Loucy (cell line): Measurements from ENCODE around the gene RAB31.

Experiments used
- H2AFZ ChIP-seq: fragments of 200-600 bp; sonication (generic); 2 replicates; pipeline ENCODE4 v1.6.0; 2016; ENCODE audit warnings: antibody characterized with exemption, mild to moderate bottlenecking, low read length, moderate library complexity
- H3F3A ChIP-seq: fragments of 200-600 bp; 2 replicates; pipeline ENCODE4 v1.6.0; 2016; ENCODE audit warnings: antibody characterized with exemption, low read depth, mild to moderate bottlenecking
- H3K27me3 ChIP-seq: fragments of 200-600 bp; sonication (generic); 2 replicates; pipeline ENCODE4 v1.6.1; 2014; ENCODE audit warnings: low read length, mild to moderate bottlenecking; ENCODE audit not compliant: insufficient read depth, poor library complexity, severe bottlenecking
- H3K36me3 ChIP-seq: fragments of 200-600 bp; sonication (generic); 2 replicates; pipeline ENCODE4 v1.6.1; 2016; ENCODE audit warnings: low read length; ENCODE audit not compliant: insufficient read depth
- H3K4me1 ChIP-seq: fragments of 200-600 bp; sonication (generic); 2 replicates; pipeline ENCODE4 v1.5.1; 2014; ENCODE audit warnings: low read length, mild to moderate bottlenecking; ENCODE audit not compliant: insufficient read depth, poor library complexity, severe bottlenecking
- H3K4me2 ChIP-seq: fragments of 200-600 bp; sonication (generic); 2 replicates; pipeline ENCODE4 v1.6.0; 2014; ENCODE audit warnings: antibody characterized with exemption, low read length, low read depth, mild to moderate bottlenecking; ENCODE audit not compliant: poor library complexity, severe bottlenecking
- H3K4me3 ChIP-seq: fragments of 200-600 bp; sonication (generic); 2 replicates; pipeline ENCODE4 v1.5.1; 2014; ENCODE audit warnings: low read length, mild to moderate bottlenecking, mixed read lengths; ENCODE audit not compliant: poor library complexity, severe bottlenecking
- H3K79me2 ChIP-seq: fragments of 200-600 bp; sonication (generic); 2 replicates; pipeline ENCODE4 v1.6.1; 2014; ENCODE audit warnings: low read length; ENCODE audit not compliant: insufficient read depth
- H3K9ac ChIP-seq: fragments of 200-600 bp; sonication (generic); 2 replicates; pipeline ENCODE4 v1.6.0; 2014; ENCODE audit warnings: mild to moderate bottlenecking, low read depth, low read length, moderate library complexity; ENCODE audit not compliant: poor library complexity, severe bottlenecking
- H3K9me2 ChIP-seq: fragments of 200-600 bp; sonication (generic); replicated peaks from 2 replicates; pipeline ENCODE4 v1.6.1; 2016; ENCODE audit warnings: low read depth, low read length, mixed read lengths
- H3K9me3 ChIP-seq: fragments of 200-600 bp; sonication (generic); 2 replicates; pipeline ENCODE4 v1.6.1; 2014; ENCODE audit warnings: mild to moderate bottlenecking, antibody characterized with exemption, low read length, low read depth; ENCODE audit not compliant: insufficient read depth
- H4K20me1 ChIP-seq: fragments of 200-600 bp; sonication (generic); 2 replicates; pipeline ENCODE4 v1.6.0; 2014; ENCODE audit warnings: antibody characterized with exemption, low read length, mild to moderate bottlenecking; ENCODE audit not compliant: insufficient read depth, poor library complexity, severe bottlenecking
- EZH2phosphoT487 ChIP-seq: fragments of 200-600 bp; IDR thresholded peaks from 2 replicates; pipeline ENCODE4 v1.6.1; 2018; ENCODE audit warnings: antibody characterized with exemption, mild to moderate bottlenecking, moderate library complexity, borderline replicate concordance
- TF ChIP-seq, protein P1 (sequence below): fragments of 200-600 bp; sonication (generic); conservative IDR thresholded peaks from 2 replicates; pipeline ENCODE4 v1.5.1; 2014; ENCODE audit warnings: mild to moderate bottlenecking, antibody characterized with exemption, low read length

RAB31 gene

DNA sequence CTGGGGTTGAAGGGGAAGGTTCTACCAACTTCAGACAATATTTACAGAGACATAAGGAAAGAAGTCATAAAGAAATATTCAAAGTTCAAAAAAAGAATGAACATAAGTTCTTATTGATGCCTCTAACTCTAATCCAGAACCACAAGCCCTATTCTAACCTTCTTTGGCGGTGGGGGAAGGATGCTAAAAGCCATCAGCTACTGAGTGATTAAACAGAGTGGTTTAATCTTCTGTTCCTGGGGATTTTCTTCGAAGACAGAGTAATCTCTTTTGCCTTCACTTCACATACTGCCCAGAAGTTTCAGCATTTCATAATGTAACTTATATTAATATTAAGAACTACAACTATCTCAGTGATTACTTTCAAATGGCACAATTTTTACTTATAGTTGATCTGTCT is 126.5 kb downstream of the RAB31 start:
- no peaks in the 10 kb centered on the region for H3K79me2 ChIP-seq
- no peaks in the 10 kb centered on the region for H3K27me3 ChIP-seq
- no peaks in the 10 kb centered on the region for H3K9me3 ChIP-seq
- no peaks in the 10 kb centered on the region for H3K4me1 ChIP-seq
- H2AFZ ChIP-seq, result no peak overlapping the region
- no peak overlapping the region for H3K9ac ChIP-seq
- no peak overlapping the region for H3K4me3 ChIP-seq
- no peaks in the 10 kb centered on the region for H3F3A ChIP-seq
- no peaks in the 10 kb centered on the region for H4K20me1 ChIP-seq
- no peaks in the 10 kb centered on the region for H3K36me3 ChIP-seq
- H3K4me2 ChIP-seq, result no peak overlapping the region
- TF ChIP-seq, protein P1, sequence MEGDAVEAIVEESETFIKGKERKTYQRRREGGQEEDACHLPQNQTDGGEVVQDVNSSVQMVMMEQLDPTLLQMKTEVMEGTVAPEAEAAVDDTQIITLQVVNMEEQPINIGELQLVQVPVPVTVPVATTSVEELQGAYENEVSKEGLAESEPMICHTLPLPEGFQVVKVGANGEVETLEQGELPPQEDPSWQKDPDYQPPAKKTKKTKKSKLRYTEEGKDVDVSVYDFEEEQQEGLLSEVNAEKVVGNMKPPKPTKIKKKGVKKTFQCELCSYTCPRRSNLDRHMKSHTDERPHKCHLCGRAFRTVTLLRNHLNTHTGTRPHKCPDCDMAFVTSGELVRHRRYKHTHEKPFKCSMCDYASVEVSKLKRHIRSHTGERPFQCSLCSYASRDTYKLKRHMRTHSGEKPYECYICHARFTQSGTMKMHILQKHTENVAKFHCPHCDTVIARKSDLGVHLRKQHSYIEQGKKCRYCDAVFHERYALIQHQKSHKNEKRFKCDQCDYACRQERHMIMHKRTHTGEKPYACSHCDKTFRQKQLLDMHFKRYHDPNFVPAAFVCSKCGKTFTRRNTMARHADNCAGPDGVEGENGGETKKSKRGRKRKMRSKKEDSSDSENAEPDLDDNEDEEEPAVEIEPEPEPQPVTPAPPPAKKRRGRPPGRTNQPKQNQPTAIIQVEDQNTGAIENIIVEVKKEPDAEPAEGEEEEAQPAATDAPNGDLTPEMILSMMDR, result no peak
- TF ChIP-seq EZH2phosphoT487, result no peak
- H3K9me2 ChIP-seq, result no peaks in the 10 kb centered on the region

GRCh38 chr18:9835113-9835755 is 127.1 kb downstream of the RAB31 start:
- no peak overlapping the region for H3K9ac ChIP-seq
- no peaks in the 10 kb centered on the region for H3F3A ChIP-seq
- no peaks in the 10 kb centered on the region for H4K20me1 ChIP-seq
- H3K4me3 ChIP-seq, result no peak overlapping the region
- TF ChIP-seq, protein P1, result no peak
- TF ChIP-seq EZH2phosphoT487, result no peak
- no peaks in the 10 kb centered on the region for H3K36me3 ChIP-seq
- no peaks in the 10 kb centered on the region for H3K27me3 ChIP-seq
- no peaks in the 10 kb centered on the region for H3K79me2 ChIP-seq
- H2AFZ ChIP-seq, result no peak overlapping the region
- H3K4me1 ChIP-seq, result no peaks in the 10 kb centered on the region
- H3K9me2 ChIP-seq, result no peaks in the 10 kb centered on the region
- H3K9me3 ChIP-seq, result no peaks in the 10 kb centered on the region
- no peak overlapping the region for H3K4me2 ChIP-seq

DNA sequence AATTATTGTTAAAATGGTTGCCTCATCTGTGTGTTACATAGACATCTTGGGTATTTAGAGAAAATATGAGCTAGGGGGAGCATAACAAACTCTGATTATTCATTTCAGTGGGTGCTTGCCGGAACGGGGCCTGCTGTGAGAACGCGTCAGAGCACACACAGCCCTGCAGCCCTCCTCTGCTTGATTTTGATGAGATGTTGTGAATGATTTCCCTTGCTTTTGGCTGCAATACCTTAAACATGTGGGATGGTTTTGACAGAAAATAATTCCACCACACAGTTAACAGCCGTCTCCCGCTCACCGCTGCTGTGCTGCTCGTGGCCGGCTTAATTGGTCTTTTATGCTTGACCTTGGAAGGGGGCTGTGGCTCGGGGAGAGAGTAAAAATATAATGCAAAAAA is 127.7 kb downstream of the RAB31 start:
- Histone ChIP-seq H3K79me2 (no peaks in the 10 kb centered on the region), H3K4me2 (no peak overlapping the region), H3K9me3 (no peaks in the 10 kb centered on the region), H3K4me3 (no peak overlapping the region), H3K4me1 (no peaks in the 10 kb centered on the region), H3K27me3 (no peaks in the 10 kb centered on the region), H2AFZ (no peak overlapping the region), H4K20me1 (no peaks in the 10 kb centered on the region), H3K9me2 (no peaks in the 10 kb centered on the region), H3F3A (no peaks in the 10 kb centered on the region), H3K9ac (no peak overlapping the region), H3K36me3 (no peaks in the 10 kb centered on the region)
- TF ChIP-seq, protein P1, result no peak
- no peak for TF ChIP-seq EZH2phosphoT487
